ENCODE data around the gene DYRK3. TPM values are rescaled to one million over a fixed set of nuclear protein-coding genes. Genes with fewer than 3 reads are reported as not detected.
A peak's percentile ranks its signal among the peaks of the same experiment; 100 is the strongest.

The DYRK3 gene
- total and polyA plus RNA-seq, 9 of the 15 experiments (the other 6 are each of a cell fraction or from before 2014, with no cell fraction given), result 4.5 to 33.7 (median 25.7) TPM

- TF ChIP-seq ZSCAN29 (IDR thresholded peaks at IDR 0.05), result no peak; the same call in 1 of the 2 replicates
- no peak for TF ChIP-seq ZBTB43 (CRISPR knock-in tag; IDR thresholded peaks at IDR 0.05)
- peak; percentile 95 for TF ChIP-seq GATA2 (CRISPR knock-in tag; IDR thresholded peaks at IDR 0.05)
- TF ChIP-seq ZNF584 (CRISPR knock-in tag; IDR thresholded peaks at IDR 0.05; ENCODE audit: low read depth), result no peak
- TF ChIP-seq HDGF (IDR thresholded peaks at IDR 0.05), result peak; percentile 70
- TF ChIP-seq HLTF (IDR thresholded peaks at IDR 0.05), result no peak; the same call in none of the 2 replicates
- TF ChIP-seq POLR3A (IDR thresholded peaks at IDR 0.05; ENCODE audit: borderline replicate concordance, extremely low read depth, insufficient read depth, insufficient read length), result no peak
- no peak for TF ChIP-seq SIN3B (IDR thresholded peaks at IDR 0.05; ENCODE audit: low read depth)
- TF ChIP-seq NEUROD1 (IDR thresholded peaks at IDR 0.05; ENCODE audit: borderline replicate concordance, low read depth, low read length, partially characterized antibody), result peak; percentile 71
- no peak for TF ChIP-seq ZNF174 (CRISPR knock-in tag; IDR thresholded peaks at IDR 0.05)
- no peak for TF ChIP-seq KAT2B (IDR thresholded peaks at IDR 0.05; ENCODE audit: low read depth, low read length)
- TF ChIP-seq NFATC3 (IDR thresholded peaks at IDR 0.05), result peak; percentile 62; the same call in 1 of the 2 replicates
- no peak for TF ChIP-seq ZNF408 (CRISPR knock-in tag; IDR thresholded peaks at IDR 0.05; ENCODE audit: low read depth)
- TF ChIP-seq RBM15 (IDR thresholded peaks at IDR 0.05; ENCODE audit: insufficient read depth, low read length), result no peak
- TF ChIP-seq MTA2 (IDR thresholded peaks at IDR 0.05; ENCODE audit: low read depth), result peak; percentile 97
- TF ChIP-seq SRSF9 (IDR thresholded peaks at IDR 0.05; ENCODE audit: borderline replicate concordance, low read depth, low read length), result no peak
- TF ChIP-seq TARDBP (IDR thresholded peaks at IDR 0.05), result peak; percentile 60; the same call in 1 of the 2 replicates
- peak; percentile 40 for TF ChIP-seq RBBP5 (IDR thresholded peaks at IDR 0.05; ENCODE audit: borderline replicate concordance, insufficient read depth, low read length, poor library complexity, severe bottlenecking)
- TF ChIP-seq MYNN (IDR thresholded peaks at IDR 0.05), result peak; percentile 77
- no peak for TF ChIP-seq MYNN (CRISPR knock-in tag; IDR thresholded peaks at IDR 0.05)
- no peak for TF ChIP-seq HMG20B (CRISPR knock-in tag; IDR thresholded peaks at IDR 0.05)
- peak; percentile 67 for TF ChIP-seq ARID2 (IDR thresholded peaks at IDR 0.05)
- TF ChIP-seq HMGN3 (IDR thresholded peaks at IDR 0.05; ENCODE audit: borderline replicate concordance, extremely low read depth, insufficient read length, low read depth, low read length), result peak; percentile 50
- TF ChIP-seq POLR3G (IDR thresholded peaks at IDR 0.05; ENCODE audit: extremely low read depth, insufficient read length, insufficient replicate concordance), result no peak
- TF ChIP-seq NCOA6 (IDR thresholded peaks at IDR 0.05), result peak; percentile 54; the same call in 1 of the 2 replicates
Observed at GRCh38 chr1:206672844-206673758, 37.8 kb downstream of the DYRK3 start (continued).
